ENCODE data around the gene OR6C65.

The OR6C65 gene

GRCh38 chr12:55446326-55446725 lies 46.0 kb downstream of the OR6C65 start:
- DNase-seq (ENCODE audit: low spot score) = no peak

DNA sequence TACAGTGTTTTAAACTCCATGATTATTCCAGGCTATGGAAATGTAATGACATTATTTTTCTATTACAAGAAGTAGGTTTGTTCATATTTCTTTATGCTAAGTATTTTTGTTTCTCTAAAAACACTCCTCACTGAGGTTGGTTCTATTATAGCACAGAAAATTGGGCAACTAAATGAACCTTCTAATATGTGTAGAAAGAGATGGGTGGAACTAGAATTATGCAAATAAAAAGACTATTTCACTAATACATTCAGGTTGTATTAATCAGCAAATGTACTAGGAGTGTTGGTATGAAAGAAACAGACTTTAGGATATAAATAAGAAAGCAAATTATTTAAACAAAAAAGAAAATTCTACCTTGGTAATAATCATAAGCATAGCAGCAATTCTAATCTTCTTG lies 48.5 kb downstream of the OR6C65 start:
- no peak for DNase-seq (ENCODE audit: low spot score)

Data from germinal center (tissue), 1 donor.